Right lobe of liver (tissue), 6 donors: Measurements from ENCODE around the gene FOXE3. TPM values are rescaled to one million over a fixed set of nuclear protein-coding genes. Genes with fewer than 3 reads are reported as not detected.

Experiments used
- ATAC-seq, 4 donors: fragments of 200-7000 bp; cut with Tn5 transposase; one replicate each; pipeline ENCODE4 v1.9.1; 2020; ENCODE audit warnings: mild to moderate bottlenecking in 4 of 4, moderate library complexity in 4 of 4
- DNase-seq, 3 donors: peaks; one replicate each; pipeline ENCODE4 v3.0.0-alpha.2; 2020
- H3K27ac ChIP-seq, 3 donors: fragments of 200-600 bp; one replicate each; pipeline ENCODE4 v1.8.0; 2022
- H3K27me3 ChIP-seq, 2 donors: fragments of 200-600 bp; one replicate each; pipeline ENCODE4 v1.8.0; 2022
- H3K36me3 ChIP-seq, 4 donors: fragments of 200-600 bp; sonication (generic) in 1 of 4; one replicate each; pipeline versions ENCODE4 v1.5.1 to v1.8.0; 2017 to 2022; ENCODE audit warnings: control low read depth in 1 of 4
- H3K4me1 ChIP-seq, 4 donors: fragments of 200-600 bp; sonication (generic) in 1 of 4; one replicate each; pipeline versions ENCODE4 v1.5.1 to v1.8.0; 2017 to 2022; ENCODE audit warnings: control low read depth in 1 of 4
- H3K4me3 ChIP-seq, 3 donors: fragments of 200-600 bp; one replicate each; pipeline ENCODE4 v1.8.0; 2022
- H3K9me3 ChIP-seq, 4 donors: fragments of 200-600 bp; sonication (generic) in 1 of 4; one replicate each; pipeline versions ENCODE4 v1.5.1 to v1.8.0; 2017 to 2022; ENCODE audit warnings: control low read depth in 1 of 4
- POLR2A ChIP-seq: fragments of 450-650 bp; IDR thresholded peaks from one replicate; pipeline ENCODE4 v1.6.1; 2017; ENCODE audit warnings: antibody characterized with exemption, mild to moderate bottlenecking
- WGBS: methylation state at CpG from one replicate; pipeline ENCODE4 v1.1.6; 2018; ENCODE audit warnings: low coverage, low lambda C conversion rate; ENCODE audit not compliant: insufficient coverage; ENCODE audit errors: missing lambda C conversion rate; 5-methylcytosine and 5-hydroxymethylcytosine counted together
- intact Hi-C, 2 donors: fragments of 100-400 bp; cut with DNase I; formaldehyde crosslinking; loops; one replicate each; pipeline versions ENCODE4 v1.11.2 to v1.14.1; 2022
- total RNA-seq, 6 experiments: library from RNA; depleted of rRNA in 2 of 6; stranded (reverse); fragments of >200 nt in 2 of 6; fragmentation: NEBNext Ultra II Directional in 3 of 6; extraction: Animal tissue kit (Norgen Biotek cat#: 25700) in 3 of 6; gene quantifications; one replicate each; pipeline versions ENCODE4 v1.1.0 to v1.2.4, GENCODE V29; 2016 to 2023
- TF ChIP-seq, protein P1 (sequence below), 4 donors: fragments of 200-600 bp in 3 of 4; fragments of 450-650 bp in 1 of 4; IDR thresholded peaks; one replicate each; pipeline versions ENCODE4 v1.5.1 to v1.8.0; 2016 to 2022; ENCODE audit warnings: antibody characterized with exemption in 4 of 4, mild to moderate bottlenecking in 2 of 4
- donor health status: DM: no; HTN: yes; CAD: no.
- donor health status: DM: no; HTN: no; CAD: no.
- donor health status: DM: no; HTN: no; CAD: no.
- donor health status: DM: no; HTN: yes; CAD: no.
- donor health status: DM: no; HTN: yes; CAD: no.

Gene FOXE3
- total RNA-seq, 6 experiments from 2014 or later = not detected

DNA sequence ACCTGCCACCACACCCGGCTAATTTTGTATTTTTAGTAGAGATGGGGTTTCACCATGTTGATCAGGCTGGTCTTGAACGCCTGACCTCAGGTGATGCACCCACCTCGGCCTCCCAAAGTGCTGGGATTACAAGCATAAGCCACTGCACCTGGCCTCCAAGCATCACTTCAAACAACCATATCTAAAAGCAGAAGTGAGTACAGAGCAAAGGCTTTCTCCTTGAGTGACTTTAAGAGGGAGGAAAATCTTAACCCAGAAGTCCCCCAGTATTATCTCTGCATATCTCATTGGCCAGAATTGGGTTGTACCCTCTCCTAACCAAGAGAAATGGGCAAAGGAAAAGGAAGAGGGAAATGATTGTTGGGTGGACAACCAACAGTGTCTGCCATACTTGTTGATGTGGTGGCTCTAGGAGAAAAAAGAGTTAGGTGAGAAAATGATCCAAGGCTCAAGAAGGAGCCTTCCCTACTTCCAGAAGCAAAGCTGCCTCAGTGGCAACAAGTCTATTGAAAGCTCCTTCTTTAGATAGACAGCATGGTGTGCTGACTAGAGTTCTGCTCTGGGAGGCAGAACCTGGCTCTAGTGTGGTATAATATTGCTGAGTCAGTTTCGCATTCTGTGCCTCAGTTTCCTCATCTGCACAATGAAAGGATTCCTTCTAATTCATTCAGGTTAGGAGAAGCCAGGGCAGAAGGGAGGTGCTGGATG is 16.8 kb upstream of the FOXE3 start:
- DNase-seq (no peak), ATAC-seq (no peak)
- TF ChIP-seq POLR2A = no peak
- TF ChIP-seq, protein P1, sequence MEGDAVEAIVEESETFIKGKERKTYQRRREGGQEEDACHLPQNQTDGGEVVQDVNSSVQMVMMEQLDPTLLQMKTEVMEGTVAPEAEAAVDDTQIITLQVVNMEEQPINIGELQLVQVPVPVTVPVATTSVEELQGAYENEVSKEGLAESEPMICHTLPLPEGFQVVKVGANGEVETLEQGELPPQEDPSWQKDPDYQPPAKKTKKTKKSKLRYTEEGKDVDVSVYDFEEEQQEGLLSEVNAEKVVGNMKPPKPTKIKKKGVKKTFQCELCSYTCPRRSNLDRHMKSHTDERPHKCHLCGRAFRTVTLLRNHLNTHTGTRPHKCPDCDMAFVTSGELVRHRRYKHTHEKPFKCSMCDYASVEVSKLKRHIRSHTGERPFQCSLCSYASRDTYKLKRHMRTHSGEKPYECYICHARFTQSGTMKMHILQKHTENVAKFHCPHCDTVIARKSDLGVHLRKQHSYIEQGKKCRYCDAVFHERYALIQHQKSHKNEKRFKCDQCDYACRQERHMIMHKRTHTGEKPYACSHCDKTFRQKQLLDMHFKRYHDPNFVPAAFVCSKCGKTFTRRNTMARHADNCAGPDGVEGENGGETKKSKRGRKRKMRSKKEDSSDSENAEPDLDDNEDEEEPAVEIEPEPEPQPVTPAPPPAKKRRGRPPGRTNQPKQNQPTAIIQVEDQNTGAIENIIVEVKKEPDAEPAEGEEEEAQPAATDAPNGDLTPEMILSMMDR (IDR thresholded peaks at IDR 0.05) = no peak
- intact Hi-C loops = no loop called here
- Histone ChIP-seq H3K27ac (no peak overlapping the region), H3K4me3 (no peak overlapping the region), H3K36me3 (no peaks in the 10 kb centered on the region), H3K27me3 (no peaks in the 10 kb centered on the region), H3K9me3 (no peaks in the 10 kb centered on the region), H3K4me1 (no peaks in the 10 kb centered on the region)
- WGBS = 81% methylated on average over 4 of the region's 4 CpGs

DNA sequence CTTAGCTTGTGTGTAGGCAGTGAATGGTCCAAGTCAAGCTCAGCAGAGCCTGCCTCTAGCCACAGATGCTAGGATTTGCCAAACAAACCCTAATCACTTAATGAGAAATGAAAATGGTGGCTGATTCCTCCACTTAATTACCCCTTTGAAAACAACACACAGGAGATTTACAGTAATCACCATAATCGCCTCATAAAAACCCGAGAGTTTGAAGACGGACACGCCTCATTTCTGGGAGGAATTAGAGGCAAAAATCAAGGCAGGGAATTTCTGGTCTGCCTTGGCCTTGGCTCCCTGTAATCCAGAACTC is 16.3 kb upstream of the FOXE3 start:
- DNase-seq = no peak
- H3K4me3 ChIP-seq = no peak overlapping the region
- no peak for TF ChIP-seq POLR2A
- TF ChIP-seq, protein P1 (IDR thresholded peaks at IDR 0.05) = no peak
- no peaks in the 10 kb centered on the region for H3K9me3 ChIP-seq
- 97% methylated on average over 4 of the region's 4 CpGs for WGBS
- no peaks in the 10 kb centered on the region for H3K27me3 ChIP-seq
- H3K4me1 ChIP-seq = no peaks in the 10 kb centered on the region
- no peak for ATAC-seq
- H3K36me3 ChIP-seq = no peaks in the 10 kb centered on the region
- no peak overlapping the region for H3K27ac ChIP-seq
- intact Hi-C loops = no loop called here

DNA sequence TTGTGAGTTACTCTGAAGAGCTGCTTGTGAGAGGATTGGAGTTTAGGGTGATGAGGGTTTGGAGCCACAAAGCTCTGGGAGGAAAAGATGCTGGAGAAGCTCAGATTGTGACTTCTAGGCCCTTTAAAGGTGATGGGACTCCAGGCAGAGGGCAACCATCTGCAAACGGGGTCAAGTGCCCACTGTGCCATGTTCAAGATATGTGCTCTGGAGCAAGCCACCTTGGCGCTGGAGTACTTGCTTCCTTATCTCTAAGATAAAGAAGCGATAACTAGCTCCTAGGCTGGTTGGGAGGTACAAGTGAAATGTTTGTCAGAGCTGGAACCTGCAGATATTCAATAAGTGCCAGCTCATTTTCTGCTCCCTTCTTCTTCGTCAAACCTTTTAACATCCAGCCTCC is 14.3 kb upstream of the FOXE3 start:
- intact Hi-C loops = no loop called here
- no peak overlapping the region for H3K27ac ChIP-seq
- H3K27me3 ChIP-seq = no peaks in the 10 kb centered on the region
- TF ChIP-seq, protein P1 (IDR thresholded peaks at IDR 0.05) = no peak
- no peak for TF ChIP-seq POLR2A
- no peak for DNase-seq
- no peak overlapping the region for H3K4me3 ChIP-seq
- H3K4me1 ChIP-seq = no peaks in the 10 kb centered on the region
- WGBS = 78% methylated on average over 4 of the region's 4 CpGs
- no peak for ATAC-seq
- H3K36me3 ChIP-seq = no peaks in the 10 kb centered on the region
- H3K9me3 ChIP-seq = no peaks in the 10 kb centered on the region

DNA sequence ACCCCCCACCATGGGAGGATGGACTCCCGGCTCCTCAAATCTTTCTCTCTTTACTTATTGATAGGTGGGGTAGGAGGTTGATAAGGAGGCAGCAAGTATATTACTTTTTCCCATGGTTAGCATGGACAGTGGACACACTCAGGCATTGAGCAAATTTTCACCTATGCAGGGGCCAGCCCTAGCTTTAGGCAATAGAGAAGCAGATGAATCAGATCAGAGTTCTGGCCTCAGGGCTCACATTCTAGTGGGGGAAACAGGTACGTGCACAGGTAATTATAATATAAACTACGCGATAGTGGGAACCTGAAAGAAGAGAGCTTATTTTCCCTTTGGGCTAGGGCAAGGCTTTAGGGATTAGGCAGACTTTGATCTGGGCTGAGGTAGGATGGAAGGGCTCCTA is 13.5 kb upstream of the FOXE3 start:
- DNase-seq = no peak
- no peaks in the 10 kb centered on the region for H3K36me3 ChIP-seq
- 88% methylated on average over 4 of the region's 4 CpGs for WGBS
- no peak for TF ChIP-seq POLR2A
- TF ChIP-seq, protein P1 (IDR thresholded peaks at IDR 0.05) = no peak
- H3K27me3 ChIP-seq = no peaks in the 10 kb centered on the region
- H3K4me1 ChIP-seq = no peaks in the 10 kb centered on the region
- H3K4me3 ChIP-seq = no peak overlapping the region
- no peak overlapping the region for H3K27ac ChIP-seq
- intact Hi-C loops = no loop called here
- ATAC-seq = no peak
- no peaks in the 10 kb centered on the region for H3K9me3 ChIP-seq
